ENCODE data around the gene DLGAP1. TPM values are rescaled to one million over a fixed set of nuclear protein-coding genes. Genes with fewer than 3 reads are reported as not detected.

The DLGAP1 gene
- total RNA-seq, 1 donor from 2014 or later = 0.63 TPM

GRCh38 chr18:4283746-4284291 lies 171.3 kb downstream of the DLGAP1 start:
- DNase-seq (ENCODE audit: low read depth) = no peak
- H3K4me3 ChIP-seq (ENCODE audit: low read depth, low read length) = no peak overlapping the region
- no peak for TF ChIP-seq CTCF (conservative IDR thresholded peaks at IDR 0.05; ENCODE audit: low read depth, low read length)

GRCh38 chr18:4282954-4283353 lies 172.2 kb downstream of the DLGAP1 start:
- no peak for TF ChIP-seq CTCF (conservative IDR thresholded peaks at IDR 0.05; ENCODE audit: low read depth, low read length)
- no peak for DNase-seq (ENCODE audit: low read depth)
- no peak overlapping the region for H3K4me3 ChIP-seq (ENCODE audit: low read depth, low read length)

- TF ChIP-seq CTCF (conservative IDR thresholded peaks at IDR 0.05; ENCODE audit: low read depth, low read length) = no peak
- H3K4me3 ChIP-seq (ENCODE audit: low read depth, low read length) = no peak overlapping the region
- DNase-seq (ENCODE audit: low read depth) = no peak
These were observed 178.0 kb downstream of the DLGAP1 start for GRCh38 chr18:4276953-4277585.

GRCh38 chr18:4271952-4272351 lies 183.2 kb downstream of the DLGAP1 start:
- H3K4me3 ChIP-seq (ENCODE audit: low read depth, low read length) = no peak overlapping the region
- no peak for DNase-seq (ENCODE audit: low read depth)
- no peak for TF ChIP-seq CTCF (conservative IDR thresholded peaks at IDR 0.05; ENCODE audit: low read depth, low read length)

GRCh38 chr18:4270988-4271387 lies 184.1 kb downstream of the DLGAP1 start:
- TF ChIP-seq CTCF (conservative IDR thresholded peaks at IDR 0.05; ENCODE audit: low read depth, low read length) = no peak
- DNase-seq (ENCODE audit: low read depth) = no peak

GRCh38 chr18:4270016-4270415 lies 185.1 kb downstream of the DLGAP1 start:
- no peak for TF ChIP-seq CTCF (conservative IDR thresholded peaks at IDR 0.05; ENCODE audit: low read depth, low read length)

More at GRCh38 chr18:4270988-4271387, 184.1 kb downstream of the DLGAP1 start:
- no peak overlapping the region for H3K4me3 ChIP-seq (ENCODE audit: low read depth, low read length)

GRCh38 chr18:4267641-4268040 lies 187.5 kb downstream of the DLGAP1 start:
- no peak for DNase-seq (ENCODE audit: low read depth)
- no peak overlapping the region for H3K4me3 ChIP-seq (ENCODE audit: low read depth, low read length)
- no peak for TF ChIP-seq CTCF (conservative IDR thresholded peaks at IDR 0.05; ENCODE audit: low read depth, low read length)

More at GRCh38 chr18:4270016-4270415, 185.1 kb downstream of the DLGAP1 start:
- no peak overlapping the region for H3K4me3 ChIP-seq (ENCODE audit: low read depth, low read length)
- no peak for DNase-seq (ENCODE audit: low read depth)
